NCI-H2029 (cell line): ENCODE results near the gene VPS16.

Experiments
- DNase-seq: peaks from one replicate; lab custom pipeline; 2025; lab: John Stamatoyannopoulos, UW

VPS16 gene

DNA sequence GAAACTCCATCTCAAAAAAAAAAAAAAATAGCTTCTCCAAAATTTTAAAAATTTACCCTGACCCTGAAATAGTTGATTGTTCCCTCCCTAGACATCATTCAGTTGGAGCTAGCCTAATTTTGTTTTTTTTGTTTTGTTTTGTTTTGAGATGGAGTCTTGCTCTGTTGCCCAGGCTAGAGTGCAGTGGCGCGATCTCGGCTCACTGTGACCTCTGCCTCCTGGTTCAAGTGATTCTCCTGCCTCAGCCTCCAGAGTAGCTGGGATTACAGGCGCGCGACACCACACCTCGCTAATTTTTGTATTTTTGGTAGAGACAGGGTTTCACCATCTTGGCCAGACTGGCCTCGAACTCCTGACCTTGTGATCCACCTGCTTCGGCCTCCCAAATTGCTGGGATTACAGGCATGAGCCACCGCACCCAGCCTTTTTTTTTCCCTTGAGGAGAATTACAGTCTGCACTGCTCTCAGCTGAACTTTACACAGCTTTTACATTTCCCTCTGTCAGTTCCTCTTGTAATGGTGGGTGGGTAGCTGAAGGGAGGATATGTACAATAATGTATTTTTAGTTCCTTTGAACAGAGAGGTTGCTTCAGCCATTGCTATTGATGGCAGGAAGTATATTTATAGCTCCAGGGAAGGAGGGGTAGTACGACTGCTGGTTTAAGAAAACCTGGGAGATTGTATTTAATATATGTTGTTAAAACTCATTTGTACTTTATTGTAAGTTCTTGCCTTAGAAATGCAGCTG, 60.5 kb downstream of the VPS16 start:
- DNase-seq, result no peak

DNA sequence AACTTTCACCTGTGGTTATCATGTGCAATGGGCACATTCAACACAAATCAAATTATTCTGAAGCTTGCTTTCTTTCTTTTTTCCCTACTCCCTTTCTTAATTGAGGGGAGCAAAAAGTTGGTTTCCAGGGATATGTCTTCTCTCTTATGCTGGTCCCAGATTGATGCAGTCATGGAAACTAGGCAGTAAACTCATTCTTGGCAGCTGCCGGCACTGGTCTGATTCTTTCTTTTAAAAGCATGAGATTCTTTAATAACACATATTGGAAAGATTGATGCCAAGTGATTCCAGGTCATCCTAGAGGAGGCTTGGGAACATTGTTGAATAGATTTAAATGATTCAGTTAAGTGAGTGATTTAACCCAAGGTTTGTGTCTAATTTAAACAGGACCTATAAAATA, 61.7 kb downstream of the VPS16 start:
- DNase-seq, result no peak

DNA sequence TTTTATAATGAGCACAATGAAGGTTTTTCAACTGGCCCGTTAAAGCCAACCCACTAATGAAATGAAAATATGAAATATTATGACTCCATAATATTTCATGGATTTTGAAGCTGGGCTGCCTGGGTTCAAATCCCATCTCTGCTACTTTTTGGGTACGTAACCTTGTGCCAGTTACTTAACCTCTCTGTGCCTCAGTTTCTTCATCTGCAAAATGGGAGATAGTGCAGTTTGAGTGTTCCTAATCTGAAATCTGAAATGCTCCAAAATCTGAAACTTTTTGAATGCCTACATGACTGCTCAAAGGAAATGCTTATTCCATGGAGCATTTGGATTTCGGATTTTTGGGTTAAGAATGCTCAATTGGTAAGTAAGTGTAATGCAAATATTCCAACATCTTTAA, 62.3 kb downstream of the VPS16 start:
- no peak for DNase-seq

DNA sequence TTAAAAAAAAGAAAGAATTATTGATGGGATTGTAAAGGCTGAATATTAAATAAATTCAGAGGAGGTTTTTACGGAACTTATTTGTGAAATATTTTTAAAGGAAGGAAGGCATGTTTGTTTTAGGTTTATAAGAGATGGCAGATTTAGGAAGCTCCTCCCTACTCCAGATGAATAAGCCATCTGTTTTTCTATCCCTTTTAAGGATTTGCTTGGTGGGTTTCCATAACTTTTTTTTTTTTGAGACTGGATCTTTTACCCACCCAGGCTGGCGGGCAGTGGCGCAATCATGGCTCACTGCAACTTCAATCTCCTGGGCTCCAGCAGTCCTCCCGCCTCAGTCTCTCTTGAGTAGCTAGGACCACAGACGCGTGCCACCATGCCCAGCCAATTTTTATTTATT, 63.1 kb downstream of the VPS16 start:
- no peak for DNase-seq

DNA sequence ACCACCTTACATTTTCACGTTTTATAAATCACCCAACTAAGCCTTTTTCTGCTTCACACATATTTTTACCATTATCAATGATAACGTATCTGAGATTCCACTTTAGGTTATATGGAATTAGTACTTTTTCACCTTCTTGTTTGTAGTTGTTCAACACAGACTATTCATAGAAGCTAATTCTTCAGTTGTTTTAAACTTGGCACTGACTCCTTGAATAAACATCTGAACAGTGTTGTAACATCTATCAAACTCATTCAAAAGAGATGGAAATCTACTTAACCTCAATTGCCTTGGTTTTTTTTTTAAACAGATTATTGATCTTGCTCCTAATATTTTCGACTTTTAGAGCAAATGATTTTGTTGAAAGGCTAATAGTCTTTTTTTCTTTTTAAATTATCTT, 67.0 kb downstream of the VPS16 start:
- no peak for DNase-seq

DNA sequence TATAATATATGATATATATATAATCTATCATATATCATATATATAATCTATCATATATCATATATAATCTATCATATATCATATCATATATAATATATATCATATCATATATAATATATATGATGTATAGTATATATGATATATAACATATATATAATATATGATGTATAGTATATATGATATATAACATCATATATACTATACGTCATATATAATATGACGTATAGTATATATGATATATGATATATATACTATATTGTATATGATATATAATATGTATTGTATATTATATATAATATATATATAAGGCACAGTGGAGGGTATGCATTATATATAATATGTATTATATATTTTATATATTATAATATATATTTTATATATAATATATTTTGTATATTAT, 69.4 kb downstream of the VPS16 start:
- DNase-seq, result no peak

DNA sequence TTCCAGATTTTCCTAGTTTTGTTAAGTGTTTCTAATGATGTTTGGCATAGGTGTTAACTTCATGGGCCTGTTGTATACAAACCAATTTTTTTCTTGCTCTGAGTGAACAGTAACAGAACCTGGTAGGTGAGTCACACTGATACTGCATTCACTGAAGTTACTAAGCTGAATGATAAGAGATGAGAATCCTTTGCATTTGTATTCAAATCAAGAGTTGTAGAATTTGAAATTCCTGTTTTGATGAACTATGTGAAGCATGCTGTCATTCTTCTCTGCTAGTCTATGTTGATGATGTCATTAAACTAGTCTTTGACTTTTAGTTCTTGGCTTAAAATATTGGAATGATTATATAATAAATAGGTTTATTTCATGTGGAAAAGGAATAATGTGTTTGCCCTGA, 70.7 kb downstream of the VPS16 start:
- DNase-seq, result no peak

DNA sequence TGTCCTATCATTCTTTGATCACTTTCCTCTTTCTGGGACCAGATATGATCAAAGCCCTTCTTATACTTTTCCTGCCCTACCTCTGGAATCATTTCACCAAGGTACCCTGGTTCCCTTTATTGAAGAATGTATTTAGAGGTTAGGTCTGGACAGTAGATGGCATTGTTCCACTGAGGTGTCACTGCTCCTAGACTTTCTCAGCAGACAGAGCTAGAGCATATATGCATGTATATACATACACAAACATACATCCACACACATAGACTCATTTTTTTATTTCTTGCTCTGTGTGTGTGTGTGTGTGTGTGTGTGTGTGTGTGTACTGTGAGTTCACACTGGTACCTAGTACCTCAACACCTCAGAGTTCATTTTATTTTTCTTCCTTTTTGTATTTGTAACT, 73.6 kb downstream of the VPS16 start:
- no peak for DNase-seq
